HS-27A (cell line): Measurements from ENCODE around the gene TTLL4.

ENCODE experiments used
- DNase-seq: peaks from one replicate; pipeline ENCODE4 v3.0.0-alpha.2; 2012; ENCODE audit warnings: low read depth, missing footprints

The TTLL4 gene

GRCh38 chr2:218710687-218711549 is at the start of gene TTLL4:
Gene TTLL4, plus strand, starts transcription at chr2:218710835. Its CDS starts 26,842 bp downstream, at chr2:218737677.
- DNase-seq, result peak; percentile 76

- DNase-seq, result no peak
Observed at GRCh38 chr2:218662377-218662776, 48.3 kb upstream of the TTLL4 start.

- DNase-seq, result no peak
Observed at GRCh38 chr2:218662827-218663226, 47.8 kb upstream of the TTLL4 start.

GRCh38 chr2:218663901-218664300 is 46.7 kb upstream of the TTLL4 start:
- no peak for DNase-seq

GRCh38 chr2:218664653-218665052 is 46.0 kb upstream of the TTLL4 start:
- DNase-seq, result no peak

GRCh38 chr2:218671097-218671653 is 39.5 kb upstream of the TTLL4 start:
- no peak for DNase-seq

GRCh38 chr2:218671654-218672566 is 38.7 kb upstream of the TTLL4 start, which contains the start of the genes RNF25 and STK36:
Gene RNF25, minus strand, starts transcription at chr2:218672002. Its CDS starts 32 bp downstream, at chr2:218671970.
Gene STK36, plus strand, starts transcription at chr2:218672086. Its CDS starts 744 bp downstream, at chr2:218672830.
- peak; percentile 50 for DNase-seq

- no peak for DNase-seq
Observed at GRCh38 chr2:218679119-218679518, 31.5 kb upstream of the TTLL4 start.

GRCh38 chr2:218680061-218680460 is 30.6 kb upstream of the TTLL4 start:
- DNase-seq, result no peak

- peak; percentile 1 for DNase-seq
Observed at GRCh38 chr2:218687400-218688060, 23.1 kb upstream of the TTLL4 start.

GRCh38 chr2:218691234-218691633 is 19.4 kb upstream of the TTLL4 start:
- DNase-seq, result no peak

- DNase-seq, result no peak
Observed at GRCh38 chr2:218694405-218695145, 16.1 kb upstream of the TTLL4 start.

GRCh38 chr2:218698885-218699284 is 11.8 kb upstream of the TTLL4 start:
- no peak for DNase-seq

- no peak for DNase-seq
Observed at GRCh38 chr2:218701806-218702205, 8.8 kb upstream of the TTLL4 start.

- no peak for DNase-seq
Observed at GRCh38 chr2:218703341-218703740, 7.3 kb upstream of the TTLL4 start.

- no peak for DNase-seq
Observed at GRCh38 chr2:218708086-218708485, 2.5 kb upstream of the TTLL4 start.

GRCh38 chr2:218709908-218710307 is 727 bp upstream of the TTLL4 start:
- DNase-seq, result no peak

- no peak for DNase-seq
Observed at GRCh38 chr2:218710334-218710686, 325 bp upstream of the TTLL4 start.

- peak; percentile 2 for DNase-seq
Observed at GRCh38 chr2:218711550-218711929, 905 bp downstream of the TTLL4 start.

GRCh38 chr2:218713922-218714321 is 3.3 kb downstream of the TTLL4 start:
- DNase-seq, result no peak

GRCh38 chr2:218716070-218716469 is 5.4 kb downstream of the TTLL4 start:
- no peak for DNase-seq
